HepG2 (cell line): ENCODE data around the gene PRKACA. TPM values are rescaled to one million over a fixed set of nuclear protein-coding genes. Genes with fewer than 3 reads are reported as not detected.

ENCODE experiments used
- ATAC-seq: fragments of 200-7000 bp; cut with Tn5 transposase; 3 replicates; pipeline ENCODE4 v1.9.1; 2020; ENCODE audit warnings: mild to moderate bottlenecking, moderate library complexity
- BruUV-seq: library from RNA; stranded (reverse); fragments of 400-500 nt; replicated peaks from 2 replicates; lab custom pipeline; 2021; lab: Mats Ljungman, UMichigan
- CTCF ChIA-PET: fragments of 300-600 bp; formaldehyde crosslinking; extraction: SDS; loops from one replicate; lab custom pipeline; 2021; ENCODE audit warnings: low total read pairs, inconsistent platforms, low intra/inter-chr PET ratio; lab: Yijun Ruan, JAX
- POLR2A ChIA-PET: fragments of 350-600 bp; sonication (Branson Sonifier 250); formaldehyde crosslinking; loops from one replicate; lab custom pipeline; 2020; ENCODE audit warnings: antibody characterized with exemption, inconsistent platforms; lab: Yijun Ruan, JAX
- DNase-seq: peaks from one replicate; pipeline ENCODE4 v3.0.0-alpha.2; 2015; ENCODE audit warnings: low spot score
- FAIRE-seq: peaks from 3 replicates; lab custom pipeline; 2011; peaks lifted over from hg19 to GRCh38; lab: Jason Lieb, UNC
- H2AFZ ChIP-seq: one replicate; pipeline ENCODE4 v1.6.1; 2011; ENCODE audit warnings: low read length, inconsistent platforms
- H3K27ac ChIP-seq: fragments of 300-600 bp; 3 replicates; pipeline ENCODE4 v1.8.0; 2011; ENCODE audit warnings: mixed run types, mild to moderate bottlenecking, mixed read lengths, low read length, inconsistent platforms; ENCODE audit not compliant: insufficient read depth; ENCODE audit errors: extremely low read length
- H3K27me3 ChIP-seq, 2 experiments: fragments of 200-600 bp in 1 of 2; 2 replicates in 1 of 2; 3 replicates in 1 of 2; pipeline versions ENCODE4 v1.6.0 to v1.8.0; 2011; ENCODE audit warnings: low read length in 2 of 2, mild to moderate bottlenecking in 2 of 2, moderate library complexity in 2 of 2, inconsistent platforms in 1 of 2; ENCODE audit not compliant: insufficient read depth in 2 of 2, control insufficient read depth in 1 of 2
- H3K36me3 ChIP-seq, 2 experiments: fragments of 200-600 bp in 1 of 2; replicated peaks in 1 of 2; 2 replicates in 1 of 2; 3 replicates in 1 of 2; pipeline versions ENCODE4 v1.5.1 to v1.8.0; 2011; ENCODE audit warnings: low read length in 2 of 2, inconsistent platforms in 1 of 2; ENCODE audit not compliant: insufficient read depth in 2 of 2, control insufficient read depth in 1 of 2
- H3K4me1 ChIP-seq: 2 replicates; pipeline ENCODE4 v1.5.1; 2012; ENCODE audit warnings: low read length, inconsistent platforms; ENCODE audit not compliant: insufficient read depth
- H3K4me2 ChIP-seq: 2 replicates; pipeline ENCODE4 v1.6.0; 2011; ENCODE audit warnings: low read depth, low read length, inconsistent platforms
- H3K4me3 ChIP-seq, 3 experiments: fragments of 200-600 bp in 1 of 3; sonication (generic), shearing (Covaris generic) in 1 of 3; replicated peaks in 1 of 3; 2 replicates each; pipeline ENCODE4 v1.5.1; 2011 to 2016; ENCODE audit warnings: low read length in 3 of 3, inconsistent platforms in 2 of 3, low read depth in 2 of 3, mild to moderate bottlenecking in 2 of 3, control low read depth in 1 of 3, mixed read lengths in 1 of 3; ENCODE audit not compliant: insufficient read depth in 1 of 3
- H3K79me2 ChIP-seq: one replicate; pipeline ENCODE4 v1.6.1; 2011; ENCODE audit warnings: low read length, inconsistent platforms; ENCODE audit not compliant: insufficient read depth
- H3K9ac ChIP-seq: 2 replicates; pipeline ENCODE4 v1.6.0; 2011; ENCODE audit warnings: mild to moderate bottlenecking, low read depth, low read length, inconsistent platforms; ENCODE audit not compliant: insufficient read depth
- H3K9me3 ChIP-seq: 2 replicates; pipeline ENCODE4 v1.5.1; 2012; ENCODE audit warnings: mild to moderate bottlenecking, low read length
- H4K20me1 ChIP-seq: 2 replicates; pipeline ENCODE4 v1.6.0; 2011; ENCODE audit warnings: inconsistent platforms, mild to moderate bottlenecking, low read length, moderate library complexity; ENCODE audit not compliant: insufficient read depth
- ADNP ChIP-seq: sonication (generic); formaldehyde crosslinking; IDR thresholded peaks from 2 replicates; pipeline ENCODE4 v1.4.0; 2020; ENCODE audit warnings: missing genetic modification reagents
- SMAD3 ChIP-seq: sonication (generic); formaldehyde crosslinking; IDR thresholded peaks from 2 replicates; pipeline ENCODE4 v1.4.0; 2020; ENCODE audit warnings: missing genetic modification reagents
- SP5 ChIP-seq: IDR thresholded peaks from 2 replicates; pipeline ENCODE4 v1.6.1; 2016; ENCODE audit warnings: low read depth, borderline replicate concordance
- TBX2 ChIP-seq: sonication (generic); formaldehyde crosslinking; IDR thresholded peaks from 2 replicates; pipeline ENCODE4 v1.5.0; 2020; ENCODE audit warnings: missing genetic modification reagents, mild to moderate bottlenecking, borderline replicate concordance
- TGIF2 ChIP-seq: IDR thresholded peaks from 2 replicates; pipeline ENCODE4 v1.6.1; 2016; ENCODE audit warnings: control low read depth, missing compliant biosample characterization
- ZFP37 ChIP-seq: sonication (generic); formaldehyde crosslinking; IDR thresholded peaks from 2 replicates; pipeline ENCODE4 v1.4.0; 2020; ENCODE audit warnings: missing genetic modification reagents, borderline replicate concordance
- ZNF496 ChIP-seq: sonication (generic); formaldehyde crosslinking; IDR thresholded peaks from 2 replicates; pipeline ENCODE4 v1.8.1; 2023; ENCODE audit warnings: mild to moderate bottlenecking, moderate library complexity, missing genetic modification reagents; ENCODE audit not compliant: insufficient replicate concordance
- ZNF567 ChIP-seq: sonication (generic); formaldehyde crosslinking; IDR thresholded peaks from 2 replicates; pipeline ENCODE4 v1.8.1; 2023; ENCODE audit warnings: mild to moderate bottlenecking, missing genetic modification reagents, borderline replicate concordance
- ZNF775 ChIP-seq: sonication (generic); formaldehyde crosslinking; IDR thresholded peaks from 2 replicates; pipeline ENCODE4 v1.4.0; 2020; ENCODE audit warnings: missing genetic modification reagents, mild to moderate bottlenecking, moderate library complexity, borderline replicate concordance
- WGBS: methylation state at CpG from one replicate; pipeline ENCODE4 v1.1.6; 2017; ENCODE audit warnings: low lambda C conversion rate; 5-methylcytosine and 5-hydroxymethylcytosine counted together
- in situ Hi-C: cut with HindIII; loops from 2 replicates; pipeline ENCODE4 v1.10.0; 2017; ENCODE audit warnings: low pct_unique_long_range_greater_than_20kb; ENCODE audit not compliant: extremely low pct_ligation_motif_present
- intact Hi-C: fragments of 100-400 bp; cut with micrococcal nuclease; formaldehyde crosslinking; loops from one replicate; pipeline ENCODE4 v1.10.0; 2022; ENCODE audit not compliant: unreplicated experiment
- polyA plus RNA-seq, 8 experiments: library from polyadenylated mRNA; depleted of rRNA in 3 of 8; stranded (reverse) in 7 of 8; unstranded in 1 of 8; fragments of >200 nt; fragmentation: Illumina TruSeq in 4 of 8; extraction: Trizol in 4 of 8; gene quantifications; 2 replicates each; pipeline versions ENCODE4 v1.2.1 to v1.2.3, GENCODE V29; 2011 to 2016; ENCODE audit warnings: low read depth in 4 of 8, missing spikeins in 1 of 8, mixed read lengths in 1 of 8; ENCODE audit not compliant: insufficient read depth in 1 of 8
- total RNA-seq, 5 experiments: library from RNA; depleted of rRNA; stranded (reverse); fragments of >200 nt; fragmentation: Illumina TruSeq; extraction: Trizol; gene quantifications; 2 replicates each; pipeline ENCODE4 v1.2.3, GENCODE V29; 2016; ENCODE audit warnings: low read depth in 1 of 5
- TF ChIP-seq, protein P1 (sequence below): sonication (generic); formaldehyde crosslinking; IDR thresholded peaks from 2 replicates; pipeline ENCODE4 v1.8.0; 2022; ENCODE audit warnings: missing genetic modification reagents, low read depth, mild to moderate bottlenecking, borderline replicate concordance
- TF ChIP-seq, protein P2 (sequence below): sonication (generic); formaldehyde crosslinking; IDR thresholded peaks from 2 replicates; pipeline ENCODE4 v1.5.1; 2020; ENCODE audit warnings: missing genetic modification reagents, mild to moderate bottlenecking, borderline replicate concordance
- TF ChIP-seq, protein P3 (sequence below): sonication (generic); formaldehyde crosslinking; IDR thresholded peaks from 2 replicates; pipeline ENCODE4 v1.4.0; 2020; ENCODE audit warnings: missing genetic modification reagents, mild to moderate bottlenecking, borderline replicate concordance
- TF ChIP-seq, protein P4 (sequence below), 2 experiments: sonication (generic) in 1 of 2; formaldehyde crosslinking in 1 of 2; IDR thresholded peaks; 2 replicates each; pipeline versions ENCODE4 v1.4.0 to v1.6.1; 2018 to 2020; ENCODE audit warnings: missing genetic modification reagents in 2 of 2, borderline replicate concordance in 1 of 2, low read depth in 1 of 2, mild to moderate bottlenecking in 1 of 2, missing biosample characterization in 1 of 2

PRKACA gene
- total and polyA plus RNA-seq, 2 of the 13 experiments (the other 11 are each of a cell fraction or from before 2014, with no cell fraction given), result 11.0 to 18.2 TPM

DNA sequence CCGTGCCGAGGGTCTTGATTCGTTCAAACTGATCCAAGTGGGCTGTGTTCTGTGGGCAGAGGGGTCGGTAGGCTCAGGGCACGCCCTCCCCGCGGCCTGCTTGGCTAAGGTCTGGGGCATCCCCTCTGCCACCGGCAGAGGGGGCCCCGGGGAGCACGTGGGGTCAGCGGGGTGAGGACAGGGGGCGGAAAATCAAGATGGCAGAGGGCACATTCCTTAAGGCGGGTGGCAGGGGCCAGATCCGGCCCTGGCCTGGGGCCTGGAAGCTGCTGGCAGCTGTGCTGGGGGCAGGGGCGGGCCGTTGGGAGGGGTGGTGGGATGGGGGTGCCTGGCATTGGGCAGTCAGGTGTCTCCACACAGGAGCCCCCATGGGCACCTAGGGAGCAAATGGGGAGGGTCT, 10.7 kb downstream of the PRKACA start (continued):
- TF ChIP-seq, protein P1, sequence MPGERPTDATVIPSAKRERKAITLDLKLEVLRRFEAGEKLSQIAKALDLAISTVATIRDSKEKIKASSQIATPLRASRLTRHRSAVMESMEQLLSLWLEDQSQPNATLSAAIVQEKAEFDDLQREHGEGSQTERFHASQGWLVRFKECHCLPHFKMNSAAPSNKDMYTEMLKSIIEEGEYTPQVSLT, result no peak
- TF ChIP-seq ADNP (CRISPR knock-in tag) (no peak), TBX2 (CRISPR knock-in tag) (no peak), SMAD3 (CRISPR knock-in tag) (no peak), ZNF567 (no peak)
- TF ChIP-seq, protein P2, sequence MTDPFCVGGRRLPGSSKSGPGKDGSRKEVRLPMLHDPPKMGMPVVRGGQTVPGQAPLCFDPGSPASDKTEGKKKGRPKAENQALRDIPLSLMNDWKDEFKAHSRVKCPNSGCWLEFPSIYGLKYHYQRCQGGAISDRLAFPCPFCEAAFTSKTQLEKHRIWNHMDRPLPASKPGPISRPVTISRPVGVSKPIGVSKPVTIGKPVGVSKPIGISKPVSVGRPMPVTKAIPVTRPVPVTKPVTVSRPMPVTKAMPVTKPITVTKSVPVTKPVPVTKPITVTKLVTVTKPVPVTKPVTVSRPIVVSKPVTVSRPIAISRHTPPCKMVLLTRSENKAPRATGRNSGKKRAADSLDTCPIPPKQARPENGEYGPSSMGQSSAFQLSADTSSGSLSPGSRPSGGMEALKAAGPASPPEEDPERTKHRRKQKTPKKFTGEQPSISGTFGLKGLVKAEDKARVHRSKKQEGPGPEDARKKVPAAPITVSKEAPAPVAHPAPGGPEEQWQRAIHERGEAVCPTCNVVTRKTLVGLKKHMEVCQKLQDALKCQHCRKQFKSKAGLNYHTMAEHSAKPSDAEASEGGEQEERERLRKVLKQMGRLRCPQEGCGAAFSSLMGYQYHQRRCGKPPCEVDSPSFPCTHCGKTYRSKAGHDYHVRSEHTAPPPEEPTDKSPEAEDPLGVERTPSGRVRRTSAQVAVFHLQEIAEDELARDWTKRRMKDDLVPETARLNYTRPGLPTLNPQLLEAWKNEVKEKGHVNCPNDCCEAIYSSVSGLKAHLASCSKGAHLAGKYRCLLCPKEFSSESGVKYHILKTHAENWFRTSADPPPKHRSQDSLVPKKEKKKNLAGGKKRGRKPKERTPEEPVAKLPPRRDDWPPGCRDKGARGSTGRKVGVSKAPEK (CRISPR knock-in tag), result no peak
- TF ChIP-seq, protein P3, sequence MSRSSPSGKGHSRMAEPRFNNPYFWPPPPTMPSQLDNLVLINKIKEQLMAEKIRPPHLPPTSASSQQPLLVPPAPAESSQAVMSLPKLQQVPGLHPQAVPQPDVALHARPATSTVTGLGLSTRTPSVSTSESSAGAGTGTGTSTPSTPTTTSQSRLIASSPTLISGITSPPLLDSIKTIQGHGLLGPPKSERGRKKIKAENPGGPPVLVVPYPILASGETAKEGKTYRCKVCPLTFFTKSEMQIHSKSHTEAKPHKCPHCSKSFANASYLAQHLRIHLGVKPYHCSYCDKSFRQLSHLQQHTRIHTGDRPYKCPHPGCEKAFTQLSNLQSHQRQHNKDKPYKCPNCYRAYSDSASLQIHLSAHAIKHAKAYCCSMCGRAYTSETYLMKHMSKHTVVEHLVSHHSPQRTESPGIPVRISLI (CRISPR knock-in tag), result no peak

DNA sequence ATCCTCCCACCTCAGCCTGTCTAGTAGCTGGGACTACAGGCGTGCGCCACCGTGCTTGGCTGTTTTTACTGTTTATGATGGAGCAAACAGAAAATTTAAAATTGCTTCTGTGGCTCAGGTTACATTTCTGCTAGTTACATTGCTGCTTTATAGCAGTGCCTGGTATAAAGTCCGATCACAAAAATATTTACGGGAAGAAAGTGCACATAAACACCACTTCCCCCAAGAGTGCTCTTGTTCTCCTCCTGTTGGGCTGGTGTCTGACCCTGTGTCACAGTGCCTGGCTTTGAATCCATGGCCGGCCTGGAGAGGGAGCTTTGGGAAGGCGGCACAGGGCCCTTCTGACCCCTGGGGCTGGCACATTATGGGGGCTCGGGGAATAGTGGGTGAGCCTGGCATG, 11.9 kb downstream of the PRKACA start:
- ATAC-seq, result no peak
- H3K27ac ChIP-seq, result no peak overlapping the region
- TF ChIP-seq, protein P4, sequence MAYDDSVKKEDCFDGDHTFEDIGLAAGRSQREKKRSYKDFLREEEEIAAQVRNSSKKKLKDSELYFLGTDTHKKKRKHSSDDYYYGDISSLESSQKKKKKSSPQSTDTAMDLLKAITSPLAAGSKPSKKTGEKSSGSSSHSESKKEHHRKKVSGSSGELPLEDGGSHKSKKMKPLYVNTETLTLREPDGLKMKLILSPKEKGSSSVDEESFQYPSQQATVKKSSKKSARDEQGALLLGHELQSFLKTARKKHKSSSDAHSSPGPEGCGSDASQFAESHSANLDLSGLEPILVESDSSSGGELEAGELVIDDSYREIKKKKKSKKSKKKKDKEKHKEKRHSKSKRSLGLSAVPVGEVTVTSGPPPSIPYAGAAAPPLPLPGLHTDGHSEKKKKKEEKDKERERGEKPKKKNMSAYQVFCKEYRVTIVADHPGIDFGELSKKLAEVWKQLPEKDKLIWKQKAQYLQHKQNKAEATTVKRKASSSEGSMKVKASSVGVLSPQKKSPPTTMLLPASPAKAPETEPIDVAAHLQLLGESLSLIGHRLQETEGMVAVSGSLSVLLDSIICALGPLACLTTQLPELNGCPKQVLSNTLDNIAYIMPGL (CRISPR knock-in tag; IDR thresholded peaks at IDR 0.05; ENCODE audit: borderline replicate concordance in 1 of 2, low read depth in 1 of 2), result no peak
- TF ChIP-seq SP5 (no peak), TGIF2 (CRISPR knock-in tag) (no peak), ZNF496 (CRISPR knock-in tag) (no peak), ZNF775 (no peak), ZFP37 (CRISPR knock-in tag) (no peak)
- TF ChIP-seq, all 625 proteins: peak for 0
- H3K36me3 ChIP-seq, result peaks cover 7 to 18% of the 10 kb centered on the region in 2 experiments
- H3K9ac ChIP-seq, result no peak overlapping the region
- POLR2A ChIA-PET, result no interaction called here
- in situ Hi-C loops (no loop called here), intact Hi-C loops (no loop called here)
- 96% methylated on average over 8 of the region's 8 CpGs for WGBS
- no peaks in the 10 kb centered on the region for H3K9me3 ChIP-seq
- no peaks in the 10 kb centered on the region for H3K79me2 ChIP-seq
- CTCF ChIA-PET, result no interaction called here
- DNase-seq (no peak), FAIRE-seq (no peak)
- no peaks in the 10 kb centered on the region for H3K27me3 ChIP-seq
- H2AFZ ChIP-seq, result no peak overlapping the region
- H3K4me3 ChIP-seq, result no peak overlapping the region
- no peak overlapping the region for H3K4me2 ChIP-seq
- no peaks in the 10 kb centered on the region for H4K20me1 ChIP-seq
- BruUV-seq, result no TSS peak
- peaks cover 3% of the 10 kb centered on the region for H3K4me1 ChIP-seq
